ENCODE measurements around the gene DCBLD2.
"Not testable (repeated sequence)": the region's sequence is repeated elsewhere in the genome, so short reads cannot be mapped to it uniquely, and the experiment has no call there.

DNA sequence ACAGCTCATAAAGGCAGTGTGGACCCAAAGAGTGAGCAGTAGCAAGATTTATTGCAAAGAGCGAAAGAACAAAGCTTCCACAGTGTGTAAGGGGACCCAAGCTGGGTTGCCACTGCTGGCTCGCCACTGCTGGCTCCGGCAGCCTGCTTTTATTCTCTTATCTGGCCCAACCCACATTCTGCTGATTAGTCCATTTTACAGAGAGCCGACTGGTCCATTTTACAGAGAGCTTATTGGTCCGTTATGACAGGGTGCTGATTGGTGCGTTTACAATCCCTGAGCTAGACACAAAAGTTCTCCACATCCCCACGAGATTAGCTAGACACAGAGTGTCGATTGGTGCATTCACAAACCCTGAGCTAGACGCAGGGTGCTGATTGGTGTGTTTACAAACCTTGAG lies 44.2 kb downstream of the DCBLD2 start:
- TF ChIP-seq, protein P1, sequence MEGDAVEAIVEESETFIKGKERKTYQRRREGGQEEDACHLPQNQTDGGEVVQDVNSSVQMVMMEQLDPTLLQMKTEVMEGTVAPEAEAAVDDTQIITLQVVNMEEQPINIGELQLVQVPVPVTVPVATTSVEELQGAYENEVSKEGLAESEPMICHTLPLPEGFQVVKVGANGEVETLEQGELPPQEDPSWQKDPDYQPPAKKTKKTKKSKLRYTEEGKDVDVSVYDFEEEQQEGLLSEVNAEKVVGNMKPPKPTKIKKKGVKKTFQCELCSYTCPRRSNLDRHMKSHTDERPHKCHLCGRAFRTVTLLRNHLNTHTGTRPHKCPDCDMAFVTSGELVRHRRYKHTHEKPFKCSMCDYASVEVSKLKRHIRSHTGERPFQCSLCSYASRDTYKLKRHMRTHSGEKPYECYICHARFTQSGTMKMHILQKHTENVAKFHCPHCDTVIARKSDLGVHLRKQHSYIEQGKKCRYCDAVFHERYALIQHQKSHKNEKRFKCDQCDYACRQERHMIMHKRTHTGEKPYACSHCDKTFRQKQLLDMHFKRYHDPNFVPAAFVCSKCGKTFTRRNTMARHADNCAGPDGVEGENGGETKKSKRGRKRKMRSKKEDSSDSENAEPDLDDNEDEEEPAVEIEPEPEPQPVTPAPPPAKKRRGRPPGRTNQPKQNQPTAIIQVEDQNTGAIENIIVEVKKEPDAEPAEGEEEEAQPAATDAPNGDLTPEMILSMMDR (IDR thresholded peaks at IDR 0.05; ENCODE audit: insufficient read depth, low read length) = not testable (repeated sequence)
- TF ChIP-seq, protein P2, sequence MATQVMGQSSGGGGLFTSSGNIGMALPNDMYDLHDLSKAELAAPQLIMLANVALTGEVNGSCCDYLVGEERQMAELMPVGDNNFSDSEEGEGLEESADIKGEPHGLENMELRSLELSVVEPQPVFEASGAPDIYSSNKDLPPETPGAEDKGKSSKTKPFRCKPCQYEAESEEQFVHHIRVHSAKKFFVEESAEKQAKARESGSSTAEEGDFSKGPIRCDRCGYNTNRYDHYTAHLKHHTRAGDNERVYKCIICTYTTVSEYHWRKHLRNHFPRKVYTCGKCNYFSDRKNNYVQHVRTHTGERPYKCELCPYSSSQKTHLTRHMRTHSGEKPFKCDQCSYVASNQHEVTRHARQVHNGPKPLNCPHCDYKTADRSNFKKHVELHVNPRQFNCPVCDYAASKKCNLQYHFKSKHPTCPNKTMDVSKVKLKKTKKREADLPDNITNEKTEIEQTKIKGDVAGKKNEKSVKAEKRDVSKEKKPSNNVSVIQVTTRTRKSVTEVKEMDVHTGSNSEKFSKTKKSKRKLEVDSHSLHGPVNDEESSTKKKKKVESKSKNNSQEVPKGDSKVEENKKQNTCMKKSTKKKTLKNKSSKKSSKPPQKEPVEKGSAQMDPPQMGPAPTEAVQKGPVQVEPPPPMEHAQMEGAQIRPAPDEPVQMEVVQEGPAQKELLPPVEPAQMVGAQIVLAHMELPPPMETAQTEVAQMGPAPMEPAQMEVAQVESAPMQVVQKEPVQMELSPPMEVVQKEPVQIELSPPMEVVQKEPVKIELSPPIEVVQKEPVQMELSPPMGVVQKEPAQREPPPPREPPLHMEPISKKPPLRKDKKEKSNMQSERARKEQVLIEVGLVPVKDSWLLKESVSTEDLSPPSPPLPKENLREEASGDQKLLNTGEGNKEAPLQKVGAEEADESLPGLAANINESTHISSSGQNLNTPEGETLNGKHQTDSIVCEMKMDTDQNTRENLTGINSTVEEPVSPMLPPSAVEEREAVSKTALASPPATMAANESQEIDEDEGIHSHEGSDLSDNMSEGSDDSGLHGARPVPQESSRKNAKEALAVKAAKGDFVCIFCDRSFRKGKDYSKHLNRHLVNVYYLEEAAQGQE (IDR thresholded peaks at IDR 0.05; ENCODE audit: insufficient replicate concordance, low read depth) = not testable (repeated sequence)
- TF ChIP-seq POLR2AphosphoS5 (IDR thresholded peaks at IDR 0.05; ENCODE audit: low read depth); SPI1 (IDR thresholded peaks at IDR 0.05; ENCODE audit: borderline replicate concordance, low read depth); GABPA (IDR thresholded peaks at IDR 0.05; ENCODE audit: low read depth): not testable (repeated sequence)
